ENCODE measurements around the gene WSCD2.

WSCD2 gene

DNA sequence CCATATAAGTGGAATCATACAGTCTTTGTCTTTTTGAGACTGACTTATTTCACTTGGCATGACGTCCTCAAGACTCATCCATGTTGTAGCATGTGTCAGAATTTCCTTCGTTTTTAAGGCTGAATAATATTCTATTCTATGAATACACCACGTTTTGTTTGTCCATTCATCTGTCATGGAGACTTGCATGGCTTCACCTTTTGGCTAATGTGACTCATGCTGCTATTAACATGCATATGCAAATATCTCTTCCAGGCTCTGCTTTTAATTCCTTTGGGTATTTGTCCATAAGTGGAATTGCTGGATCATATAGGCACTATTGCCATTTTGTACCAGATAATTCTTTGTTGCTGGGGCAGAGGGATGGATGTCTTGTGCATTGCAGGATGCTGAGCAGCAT, 19.6 kb upstream of the WSCD2 start:
- no peak for DNase-seq

DNA sequence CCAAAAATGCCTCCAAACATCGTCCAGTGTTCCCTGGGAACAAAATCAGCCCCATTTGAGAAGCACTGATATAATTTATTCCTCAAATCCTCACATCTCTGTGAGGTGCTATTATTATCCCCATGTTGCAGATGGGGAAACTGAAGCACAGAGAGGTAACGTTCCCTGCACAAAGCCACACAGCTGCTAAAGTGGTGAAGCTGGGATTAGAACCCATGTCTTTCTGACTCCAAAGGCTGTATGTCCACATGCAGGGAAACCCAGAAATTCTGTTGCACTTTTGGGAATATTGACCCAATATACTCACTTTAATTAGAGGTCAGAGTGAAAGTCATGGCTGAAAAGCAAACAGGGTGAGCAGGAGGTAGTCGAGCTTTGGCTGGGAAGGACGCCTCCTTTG, 19.1 kb upstream of the WSCD2 start:
- no peak for DNase-seq

- DNase-seq: no peak
Observed at GRCh38 chr12:108110844-108111243, 18.2 kb upstream of the WSCD2 start.

- DNase-seq: no peak
Observed at GRCh38 chr12:108112832-108113556, 16.1 kb upstream of the WSCD2 start.

GRCh38 chr12:108115123-108116121, 13.7 kb upstream of the WSCD2 start:
- no peak for DNase-seq

- DNase-seq: no peak
Observed at GRCh38 chr12:108116254-108116653, 12.8 kb upstream of the WSCD2 start.

DNA sequence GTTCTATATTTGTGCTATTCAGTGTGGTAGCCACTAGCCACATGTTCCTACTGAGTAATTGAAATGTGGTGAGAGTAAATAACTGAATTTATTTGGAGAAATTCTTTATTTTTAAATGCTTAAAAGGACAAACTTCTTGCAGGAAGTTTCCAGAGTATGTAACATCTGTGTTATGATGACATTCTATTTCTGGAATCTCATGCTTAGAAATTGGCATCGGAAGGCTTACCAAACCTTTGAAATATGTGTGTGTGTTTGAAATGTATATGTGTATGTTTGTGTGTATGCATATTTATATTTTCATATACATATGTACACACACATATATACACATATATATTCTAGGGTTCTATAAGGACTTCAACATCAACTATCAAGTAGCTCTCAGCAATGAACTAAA, 12.4 kb upstream of the WSCD2 start:
- DNase-seq: no peak

GRCh38 chr12:108117163-108117849, 11.8 kb upstream of the WSCD2 start:
- DNase-seq: no peak

DNA sequence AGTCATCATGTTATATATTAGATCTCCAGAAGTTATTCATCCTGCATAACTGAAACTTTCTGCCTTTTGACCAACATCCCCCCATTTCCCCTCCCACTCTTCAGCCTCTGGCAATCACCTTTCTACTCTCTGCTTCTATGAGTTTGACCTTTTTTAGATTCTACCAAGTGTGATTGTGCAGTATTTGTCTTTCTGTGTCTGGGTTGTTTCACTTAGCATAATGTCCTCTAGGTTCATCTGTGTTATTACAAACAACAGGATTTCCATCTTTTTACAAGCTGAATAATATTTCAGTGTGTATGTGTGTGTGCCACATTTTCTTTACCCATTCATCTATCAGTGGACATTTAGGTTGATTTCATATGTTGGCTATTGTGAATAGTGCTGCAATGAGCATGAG, 11.2 kb upstream of the WSCD2 start:
- no peak for DNase-seq

- no peak for DNase-seq
Observed at GRCh38 chr12:108119126-108119973, 9.7 kb upstream of the WSCD2 start.

DNA sequence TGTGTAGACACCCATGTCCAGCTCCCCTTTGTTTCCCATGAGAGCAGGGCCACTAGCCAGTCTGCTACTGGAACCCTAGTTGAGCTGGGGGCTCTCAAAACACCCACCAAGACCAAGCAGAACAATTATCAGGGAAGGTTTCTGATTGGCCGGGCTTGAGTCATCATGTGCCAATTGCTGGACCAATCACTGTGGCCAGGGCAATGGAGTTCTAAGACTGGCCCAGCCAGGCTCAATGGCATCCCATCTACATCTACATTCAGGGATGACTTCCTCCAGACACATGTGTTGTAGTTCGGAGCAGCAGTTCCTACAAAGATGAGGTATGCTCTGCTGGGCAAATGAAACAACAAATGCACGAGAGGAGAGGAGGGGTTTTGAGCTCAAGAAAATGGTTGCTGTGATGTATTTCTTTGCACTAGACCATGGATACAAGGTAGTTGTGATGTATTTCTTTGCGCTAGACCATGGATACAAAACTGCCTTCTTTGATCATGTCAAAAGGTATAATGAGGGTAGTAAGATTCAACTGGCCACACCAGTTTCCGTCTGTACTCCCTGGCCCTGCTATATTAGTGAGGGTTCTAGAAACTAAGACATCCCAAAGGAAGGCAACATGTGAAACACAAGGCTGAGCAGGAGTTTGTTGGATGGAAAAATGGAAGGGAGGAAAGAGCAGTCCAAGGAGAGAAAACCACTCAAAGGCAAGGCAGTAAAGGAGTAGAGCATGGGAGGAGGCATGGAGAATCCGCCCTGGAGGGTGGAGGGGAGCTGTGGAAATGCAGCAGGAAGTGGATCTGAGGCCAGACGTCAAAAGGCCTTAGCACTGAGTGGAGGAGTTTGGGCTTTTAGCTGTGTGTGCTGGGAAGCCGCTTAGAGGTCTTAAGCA, 8.9 kb upstream of the WSCD2 start:
- no peak for DNase-seq

GRCh38 chr12:108120863-108121165, 8.3 kb upstream of the WSCD2 start:
- DNase-seq: no peak

DNA sequence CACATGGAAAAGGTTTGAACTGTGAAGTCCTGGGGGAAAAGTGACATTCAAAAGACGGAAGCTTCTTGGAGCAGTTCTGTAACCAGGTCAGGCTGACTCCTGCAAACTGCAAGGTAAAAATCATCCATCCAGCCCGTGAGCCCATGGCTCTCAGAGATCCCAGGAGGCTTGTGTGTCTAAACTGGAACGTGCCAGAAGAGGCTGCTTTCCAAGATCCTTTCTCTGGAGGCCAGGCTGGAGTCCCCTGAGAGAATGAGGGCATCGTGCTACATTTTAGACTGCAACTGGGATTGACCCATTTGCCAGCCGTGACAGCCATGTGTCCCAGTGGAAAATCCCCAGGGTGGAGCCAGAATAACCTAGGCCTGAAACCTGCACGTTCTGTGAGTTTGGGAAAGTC, 7.8 kb upstream of the WSCD2 start:
- DNase-seq: no peak

DNA sequence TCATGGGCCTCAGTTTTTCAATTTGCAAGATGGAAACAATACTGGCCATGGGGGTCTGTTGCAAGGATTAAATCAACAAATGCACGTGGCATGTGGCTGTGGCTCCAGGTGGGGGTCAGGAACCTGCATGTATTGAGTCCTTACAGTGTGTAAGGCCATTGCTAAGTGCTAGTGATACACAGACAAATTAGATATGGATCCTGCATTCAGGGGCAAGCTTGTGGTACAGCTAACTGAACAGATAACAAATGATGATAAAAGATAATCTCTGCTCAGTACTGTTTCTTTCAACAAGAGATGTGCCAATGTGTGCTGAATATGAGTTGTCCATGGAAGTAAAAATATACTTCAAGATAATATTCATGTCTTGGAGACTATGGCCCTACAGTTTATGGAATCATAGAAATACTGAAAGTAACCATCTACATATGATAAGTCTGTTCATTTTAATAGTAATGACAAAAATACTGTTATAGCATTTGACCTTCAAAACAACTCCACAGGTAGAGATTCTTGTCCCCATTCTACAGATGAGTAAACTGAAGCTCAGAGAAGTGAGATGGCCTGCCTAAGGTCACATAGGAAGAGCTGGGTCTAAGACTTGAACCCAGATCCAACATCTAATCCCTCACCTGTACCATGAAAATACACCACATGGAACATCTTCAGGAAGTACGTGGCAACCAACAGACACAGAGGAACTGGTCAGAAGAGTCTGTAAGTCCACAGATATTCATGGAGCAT, 7.2 kb upstream of the WSCD2 start:
- no peak for DNase-seq

- DNase-seq: no peak
Observed at GRCh38 chr12:108122644-108123043, 6.4 kb upstream of the WSCD2 start.

- no peak for DNase-seq
Observed at GRCh38 chr12:108123402-108123801, 5.7 kb upstream of the WSCD2 start.

- DNase-seq: no peak
Observed at GRCh38 chr12:108125073-108125472, 4.0 kb upstream of the WSCD2 start.

- DNase-seq: no peak
Observed at GRCh38 chr12:108126212-108126611, 2.9 kb upstream of the WSCD2 start.

DNA sequence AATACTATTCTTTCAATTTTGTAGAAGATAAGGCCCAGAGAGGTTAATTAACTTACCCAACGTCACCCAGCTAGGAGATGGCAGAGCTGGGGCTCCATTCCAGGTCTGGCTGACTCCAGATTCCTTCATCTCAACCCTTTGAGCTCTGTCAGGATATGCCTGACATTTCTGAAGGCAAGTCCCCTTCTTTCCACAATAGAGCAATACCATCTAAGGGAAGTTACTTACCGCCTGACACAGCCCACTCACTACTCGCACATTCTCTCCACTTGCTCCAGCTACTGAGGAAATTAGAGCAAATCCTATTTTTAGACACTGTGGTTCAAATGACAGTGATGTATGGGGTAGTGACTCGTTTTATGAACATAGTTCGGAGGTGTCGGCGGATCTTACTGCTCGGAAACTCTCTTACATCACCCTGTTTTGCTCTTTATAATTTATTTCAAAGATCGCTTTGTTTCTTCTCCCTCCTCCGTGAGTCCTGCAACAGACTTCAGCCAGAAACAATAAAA, 2.0 kb upstream of the WSCD2 start:
- DNase-seq: no peak

- no peak for DNase-seq
Observed at GRCh38 chr12:108127654-108128053, 1.4 kb upstream of the WSCD2 start.
